Suprapubic skin (tissue), 4 donors: ENCODE results near the gene POLL. TPM values are rescaled to one million over a fixed set of nuclear protein-coding genes. Genes with fewer than 3 reads are reported as not detected.

Source experiments
- DNase-seq, 2 donors: peaks; one replicate each; pipeline ENCODE4 v3.0.0-alpha.2; 2019; ENCODE audit warnings: low spot score in 2 of 2
- H3K27ac ChIP-seq: fragments of 200-600 bp; sonication (generic); one replicate; pipeline ENCODE4 v1.5.1; 2019
- H3K27me3 ChIP-seq: fragments of 200-600 bp; sonication (generic); one replicate; pipeline ENCODE4 v1.5.1; 2019
- H3K36me3 ChIP-seq: fragments of 200-600 bp; sonication (generic); one replicate; pipeline ENCODE4 v1.5.1; 2019
- H3K4me1 ChIP-seq: fragments of 200-600 bp; sonication (generic); one replicate; pipeline ENCODE4 v1.5.1; 2019
- H3K4me3 ChIP-seq: fragments of 200-600 bp; sonication (generic); one replicate; pipeline ENCODE4 v1.5.1; 2019; ENCODE audit warnings: mild to moderate bottlenecking
- H3K9me3 ChIP-seq: fragments of 200-600 bp; sonication (generic); one replicate; pipeline ENCODE4 v1.5.1; 2019
- CTCF ChIP-seq, 2 donors: fragments of 200-600 bp in 1 of 2; fragments of 450-650 bp in 1 of 2; sonication (generic) in 1 of 2; IDR thresholded peaks; one replicate each; pipeline ENCODE4 v1.5.1; 2016 to 2019; ENCODE audit warnings: antibody characterized with exemption in 2 of 2, mild to moderate bottlenecking in 1 of 2, moderate library complexity in 1 of 2
- EP300 ChIP-seq: sonication (generic); formaldehyde crosslinking; IDR thresholded peaks from one replicate; pipeline ENCODE4 v1.6.1; 2017; ENCODE audit warnings: antibody characterized with exemption
- POLR2A ChIP-seq, 2 donors: fragments of 450-650 bp; IDR thresholded peaks; one replicate each; pipeline ENCODE4 v1.6.1; 2017; ENCODE audit warnings: antibody characterized with exemption in 2 of 2, mild to moderate bottlenecking in 2 of 2, moderate library complexity in 2 of 2
- POLR2AphosphoS5 ChIP-seq, 3 donors: sonication (generic); formaldehyde crosslinking; IDR thresholded peaks; one replicate each; pipeline ENCODE4 v1.6.1; 2017; ENCODE audit warnings: antibody characterized with exemption in 3 of 3
- WGBS: methylation state at CpG from one replicate; pipeline ENCODE4 v1.1.5; 2018; 5-methylcytosine and 5-hydroxymethylcytosine counted together
- total RNA-seq, 4 donors: library from RNA; depleted of rRNA; stranded (reverse); fragments of >200 nt; gene quantifications; one replicate each; pipeline ENCODE4 v1.1.0, GENCODE V29; 2016

The POLL gene
- total RNA-seq, 4 donors from 2014 or later = 13.5 to 32.3 (median 20.6) TPM

- TF ChIP-seq CTCF (IDR thresholded peaks at IDR 0.05) (no peak), POLR2A (IDR thresholded peaks at IDR 0.05) (no peak), EP300 (no peak), POLR2AphosphoS5 (IDR thresholded peaks at IDR 0.05) (no peak)
Measured at GRCh38 chr10:101625821-101626412, 37.9 kb upstream of the POLL start.

GRCh38 chr10:101624526-101625102 is 36.6 kb upstream of the POLL start:
- Histone ChIP-seq H3K27ac (no peak overlapping the region), H3K36me3 (peaks cover 25% of the 10 kb centered on the region), H3K4me3 (no peak overlapping the region), H3K4me1 (peaks cover 16% of the 10 kb centered on the region), H3K9me3 (no peaks in the 10 kb centered on the region), H3K27me3 (no peaks in the 10 kb centered on the region)
- TF ChIP-seq EP300 = no peak
- TF ChIP-seq POLR2AphosphoS5 (IDR thresholded peaks at IDR 0.05) = no peak
- no peak for TF ChIP-seq CTCF (IDR thresholded peaks at IDR 0.05)
- TF ChIP-seq POLR2A (IDR thresholded peaks at IDR 0.05) = no peak
- WGBS = 71% methylated on average over 4 of the region's 4 CpGs
- no peak for DNase-seq

More at GRCh38 chr10:101625821-101626412, 37.9 kb upstream of the POLL start:
- peaks cover 16% of the 10 kb centered on the region for H3K4me1 ChIP-seq
- no peaks in the 10 kb centered on the region for H3K9me3 ChIP-seq
- DNase-seq = peak in 1 of 2 donors; percentile 17
- no peak overlapping the region for H3K27ac ChIP-seq
- 78% methylated on average over 1 of the region's 1 CpG for WGBS
- H3K4me3 ChIP-seq = no peak overlapping the region
- no peaks in the 10 kb centered on the region for H3K27me3 ChIP-seq
- peaks cover 34% of the 10 kb centered on the region for H3K36me3 ChIP-seq

GRCh38 chr10:101623528-101623927 is 35.5 kb upstream of the POLL start:
- H3K36me3 ChIP-seq = peaks cover 28% of the 10 kb centered on the region
- peaks cover 16% of the 10 kb centered on the region for H3K4me1 ChIP-seq
- H3K4me3 ChIP-seq = no peak overlapping the region
- DNase-seq = no peak
- no peak overlapping the region for H3K27ac ChIP-seq
- H3K27me3 ChIP-seq = no peaks in the 10 kb centered on the region
- 71% methylated on average over 1 of the region's 1 CpG for WGBS
- H3K9me3 ChIP-seq = no peaks in the 10 kb centered on the region
- TF ChIP-seq POLR2AphosphoS5 (IDR thresholded peaks at IDR 0.05) = no peak

- WGBS = 97% methylated on average over 6 of the region's 6 CpGs
- H3K27ac ChIP-seq = no peak overlapping the region
- no peak for DNase-seq
- peaks cover 6% of the 10 kb centered on the region for H3K4me1 ChIP-seq
- no peak overlapping the region for H3K4me3 ChIP-seq
- TF ChIP-seq EP300 = no peak
- no peak for TF ChIP-seq POLR2AphosphoS5 (IDR thresholded peaks at IDR 0.05)
- TF ChIP-seq POLR2A (IDR thresholded peaks at IDR 0.05) = no peak
- no peak for TF ChIP-seq CTCF (IDR thresholded peaks at IDR 0.05)
- H3K27me3 ChIP-seq = no peaks in the 10 kb centered on the region
- no peaks in the 10 kb centered on the region for H3K9me3 ChIP-seq
- H3K36me3 ChIP-seq = peaks cover 47% of the 10 kb centered on the region
Measured at GRCh38 chr10:101619983-101620382, 31.9 kb upstream of the POLL start.

GRCh38 chr10:101618871-101619270 is 30.8 kb upstream of the POLL start:
- no peak for TF ChIP-seq EP300
- TF ChIP-seq POLR2AphosphoS5 (IDR thresholded peaks at IDR 0.05) = no peak
- TF ChIP-seq CTCF (IDR thresholded peaks at IDR 0.05) = no peak
- TF ChIP-seq POLR2A (IDR thresholded peaks at IDR 0.05) = no peak
- 100% methylated on average over 2 of the region's 2 CpGs for WGBS
- no peaks in the 10 kb centered on the region for H3K9me3 ChIP-seq
- no peaks in the 10 kb centered on the region for H3K27me3 ChIP-seq
- H3K36me3 ChIP-seq = peaks cover 42% of the 10 kb centered on the region
- no peak overlapping the region for H3K27ac ChIP-seq
- H3K4me3 ChIP-seq = no peak overlapping the region
- peaks cover 3% of the 10 kb centered on the region for H3K4me1 ChIP-seq
- no peak for DNase-seq
